ENCODE measurements around the gene LRP1B. TPM values are rescaled to one million over a fixed set of nuclear protein-coding genes. Genes with fewer than 3 reads are reported as not detected.

LRP1B gene
- polyA plus RNA-seq, 1 of the 3 experiments (the other 2 are of a cell fraction), result 0.28 TPM

DNA sequence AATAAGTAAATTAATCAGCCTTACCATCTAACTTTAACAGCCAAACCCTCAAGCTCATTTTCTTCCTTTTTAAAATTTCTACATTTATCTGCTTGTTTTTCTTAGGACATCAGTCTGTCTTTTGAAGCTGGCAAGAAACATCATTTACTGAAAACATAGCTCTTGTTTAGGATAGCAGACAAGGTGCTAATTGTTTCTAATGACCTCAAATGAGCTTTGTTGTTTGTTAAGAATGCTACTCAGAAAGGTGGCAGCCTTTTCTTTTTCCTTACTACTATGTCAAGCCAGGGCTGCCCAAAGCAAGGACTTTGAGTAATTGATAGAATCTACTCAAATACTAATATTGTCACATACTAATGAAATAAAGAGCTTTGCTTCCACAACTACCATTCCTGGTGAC lies 171.8 kb downstream of the LRP1B start:
- Histone ChIP-seq H3K9me2 (no peaks in the 10 kb centered on the region), H3K79me2 (ENCODE audit: insufficient read depth) (no peaks in the 10 kb centered on the region), H3K27me3 (ENCODE audit: insufficient read depth) (no peaks in the 10 kb centered on the region), H3K4me2 (no peak overlapping the region), H3K36me3 (replicated peaks in 1 of 2; ENCODE audit: control insufficient read depth in 1 of 2, insufficient read depth in 2 of 2, low read length in 1 of 2) (no peaks in the 10 kb centered on the region), H3K9ac (no peak overlapping the region), H3F3A (replicated peaks; ENCODE audit: insufficient read depth) (no peaks in the 10 kb centered on the region), H3K4me1 (ENCODE audit: control insufficient read depth in 1 of 2, insufficient read depth in 2 of 2, low read depth in 1 of 2, low read length in 1 of 2) (no peaks in the 10 kb centered on the region; a peak in 1 of 4 replicates), H2AFZ (ENCODE audit: low read depth) (no peak overlapping the region), H3K27ac (ENCODE audit: low read depth in 2 of 2, low read length in 1 of 2) (no peak overlapping the region), H3K4me3 (ENCODE audit: low read depth in 2 of 2, low read length in 1 of 2) (no peak overlapping the region), H4K20me1 (ENCODE audit: insufficient read depth) (no peaks in the 10 kb centered on the region), H3K9me3 (no peaks in the 10 kb centered on the region)
- POLR2A ChIA-PET, result no interaction called here
- CTCF ChIA-PET, result interaction anchor here (1.2 to 2.3 kb wide), 3 partner anchors 11 to 75 kb away, joined by 3 to 8 read pairs (median 6); no protein-coding TSS in a partner anchor
- DNase-seq, result no peak
- TF ChIP-seq, protein P1, sequence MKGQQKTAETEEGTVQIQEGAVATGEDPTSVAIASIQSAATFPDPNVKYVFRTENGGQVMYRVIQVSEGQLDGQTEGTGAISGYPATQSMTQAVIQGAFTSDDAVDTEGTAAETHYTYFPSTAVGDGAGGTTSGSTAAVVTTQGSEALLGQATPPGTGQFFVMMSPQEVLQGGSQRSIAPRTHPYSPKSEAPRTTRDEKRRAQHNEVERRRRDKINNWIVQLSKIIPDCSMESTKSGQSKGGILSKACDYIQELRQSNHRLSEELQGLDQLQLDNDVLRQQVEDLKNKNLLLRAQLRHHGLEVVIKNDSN (IDR thresholded peaks at IDR 0.05; ENCODE audit: borderline replicate concordance, low read depth), result no peak
- TF ChIP-seq TEAD4 (IDR thresholded peaks at IDR 0.05; ENCODE audit: borderline replicate concordance, insufficient read depth) (no peak), FOXM1 (IDR thresholded peaks at IDR 0.05; ENCODE audit: low read depth) (no peak), RXRA (IDR thresholded peaks at IDR 0.05; ENCODE audit: borderline replicate concordance, low read depth) (no peak), GABPA (IDR thresholded peaks at IDR 0.05; ENCODE audit: low read depth) (no peak), ELF1 (IDR thresholded peaks at IDR 0.05) (no peak), NFIC (IDR thresholded peaks at IDR 0.05; ENCODE audit: borderline replicate concordance) (no peak), NRF1 (IDR thresholded peaks at IDR 0.05; ENCODE audit: low read depth, low read length) (no peak), EP300 (IDR thresholded peaks at IDR 0.05; ENCODE audit: borderline replicate concordance in 1 of 2, low read depth in 1 of 2, low read length in 1 of 2) (no peak), POLR2AphosphoS5 (IDR thresholded peaks at IDR 0.05; ENCODE audit: low read depth, low read length) (no peak), YY1 (IDR thresholded peaks at IDR 0.05; ENCODE audit: low read depth) (no peak), RAD21 (IDR thresholded peaks at IDR 0.05; ENCODE audit: low read length) (no peak), MEF2A (IDR thresholded peaks at IDR 0.05; ENCODE audit: borderline replicate concordance, low read depth) (no peak)
- TF ChIP-seq, protein P2, sequence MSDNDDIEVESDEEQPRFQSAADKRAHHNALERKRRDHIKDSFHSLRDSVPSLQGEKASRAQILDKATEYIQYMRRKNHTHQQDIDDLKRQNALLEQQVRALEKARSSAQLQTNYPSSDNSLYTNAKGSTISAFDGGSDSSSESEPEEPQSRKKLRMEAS (IDR thresholded peaks at IDR 0.05; ENCODE audit: low read depth), result no peak
- TF ChIP-seq, protein P3, sequence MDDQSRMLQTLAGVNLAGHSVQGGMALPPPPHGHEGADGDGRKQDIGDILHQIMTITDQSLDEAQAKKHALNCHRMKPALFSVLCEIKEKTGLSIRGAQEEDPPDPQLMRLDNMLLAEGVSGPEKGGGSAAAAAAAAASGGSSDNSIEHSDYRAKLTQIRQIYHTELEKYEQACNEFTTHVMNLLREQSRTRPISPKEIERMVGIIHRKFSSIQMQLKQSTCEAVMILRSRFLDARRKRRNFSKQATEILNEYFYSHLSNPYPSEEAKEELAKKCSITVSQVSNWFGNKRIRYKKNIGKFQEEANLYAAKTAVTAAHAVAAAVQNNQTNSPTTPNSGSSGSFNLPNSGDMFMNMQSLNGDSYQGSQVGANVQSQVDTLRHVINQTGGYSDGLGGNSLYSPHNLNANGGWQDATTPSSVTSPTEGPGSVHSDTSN (IDR thresholded peaks at IDR 0.05), result no peak
- TF ChIP-seq, protein P4, sequence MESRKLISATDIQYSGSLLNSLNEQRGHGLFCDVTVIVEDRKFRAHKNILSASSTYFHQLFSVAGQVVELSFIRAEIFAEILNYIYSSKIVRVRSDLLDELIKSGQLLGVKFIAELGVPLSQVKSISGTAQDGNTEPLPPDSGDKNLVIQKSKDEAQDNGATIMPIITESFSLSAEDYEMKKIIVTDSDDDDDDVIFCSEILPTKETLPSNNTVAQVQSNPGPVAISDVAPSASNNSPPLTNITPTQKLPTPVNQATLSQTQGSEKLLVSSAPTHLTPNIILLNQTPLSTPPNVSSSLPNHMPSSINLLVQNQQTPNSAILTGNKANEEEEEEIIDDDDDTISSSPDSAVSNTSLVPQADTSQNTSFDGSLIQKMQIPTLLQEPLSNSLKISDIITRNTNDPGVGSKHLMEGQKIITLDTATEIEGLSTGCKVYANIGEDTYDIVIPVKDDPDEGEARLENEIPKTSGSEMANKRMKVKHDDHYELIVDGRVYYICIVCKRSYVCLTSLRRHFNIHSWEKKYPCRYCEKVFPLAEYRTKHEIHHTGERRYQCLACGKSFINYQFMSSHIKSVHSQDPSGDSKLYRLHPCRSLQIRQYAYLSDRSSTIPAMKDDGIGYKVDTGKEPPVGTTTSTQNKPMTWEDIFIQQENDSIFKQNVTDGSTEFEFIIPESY (IDR thresholded peaks at IDR 0.05; ENCODE audit: borderline replicate concordance, low read depth), result no peak
- TF ChIP-seq, protein P5, sequence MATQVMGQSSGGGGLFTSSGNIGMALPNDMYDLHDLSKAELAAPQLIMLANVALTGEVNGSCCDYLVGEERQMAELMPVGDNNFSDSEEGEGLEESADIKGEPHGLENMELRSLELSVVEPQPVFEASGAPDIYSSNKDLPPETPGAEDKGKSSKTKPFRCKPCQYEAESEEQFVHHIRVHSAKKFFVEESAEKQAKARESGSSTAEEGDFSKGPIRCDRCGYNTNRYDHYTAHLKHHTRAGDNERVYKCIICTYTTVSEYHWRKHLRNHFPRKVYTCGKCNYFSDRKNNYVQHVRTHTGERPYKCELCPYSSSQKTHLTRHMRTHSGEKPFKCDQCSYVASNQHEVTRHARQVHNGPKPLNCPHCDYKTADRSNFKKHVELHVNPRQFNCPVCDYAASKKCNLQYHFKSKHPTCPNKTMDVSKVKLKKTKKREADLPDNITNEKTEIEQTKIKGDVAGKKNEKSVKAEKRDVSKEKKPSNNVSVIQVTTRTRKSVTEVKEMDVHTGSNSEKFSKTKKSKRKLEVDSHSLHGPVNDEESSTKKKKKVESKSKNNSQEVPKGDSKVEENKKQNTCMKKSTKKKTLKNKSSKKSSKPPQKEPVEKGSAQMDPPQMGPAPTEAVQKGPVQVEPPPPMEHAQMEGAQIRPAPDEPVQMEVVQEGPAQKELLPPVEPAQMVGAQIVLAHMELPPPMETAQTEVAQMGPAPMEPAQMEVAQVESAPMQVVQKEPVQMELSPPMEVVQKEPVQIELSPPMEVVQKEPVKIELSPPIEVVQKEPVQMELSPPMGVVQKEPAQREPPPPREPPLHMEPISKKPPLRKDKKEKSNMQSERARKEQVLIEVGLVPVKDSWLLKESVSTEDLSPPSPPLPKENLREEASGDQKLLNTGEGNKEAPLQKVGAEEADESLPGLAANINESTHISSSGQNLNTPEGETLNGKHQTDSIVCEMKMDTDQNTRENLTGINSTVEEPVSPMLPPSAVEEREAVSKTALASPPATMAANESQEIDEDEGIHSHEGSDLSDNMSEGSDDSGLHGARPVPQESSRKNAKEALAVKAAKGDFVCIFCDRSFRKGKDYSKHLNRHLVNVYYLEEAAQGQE (IDR thresholded peaks at IDR 0.05; ENCODE audit: low read depth, low read length), result no peak
